A673 (cell line): Measurements from ENCODE around the gene MCUB.

ENCODE experiments used
- EZH2 ChIP-seq: fragments of 200-600 bp; sonication (generic); IDR thresholded peaks from 2 replicates; pipeline ENCODE4 v1.6.1; 2017; ENCODE audit warnings: borderline replicate concordance, low read depth, mild to moderate bottlenecking, mixed read lengths, antibody characterized with exemption, low read length; ENCODE audit not compliant: poor library complexity, severe bottlenecking
- TF ChIP-seq, protein P1 (sequence below): fragments of 300-800, 200-600 bp; sonication (generic); conservative IDR thresholded peaks from 2 replicates; pipeline ENCODE4 v1.5.1; 2017; ENCODE audit warnings: low read depth, mild to moderate bottlenecking, antibody characterized with exemption, low read length, moderate library complexity, mixed read lengths

DNA sequence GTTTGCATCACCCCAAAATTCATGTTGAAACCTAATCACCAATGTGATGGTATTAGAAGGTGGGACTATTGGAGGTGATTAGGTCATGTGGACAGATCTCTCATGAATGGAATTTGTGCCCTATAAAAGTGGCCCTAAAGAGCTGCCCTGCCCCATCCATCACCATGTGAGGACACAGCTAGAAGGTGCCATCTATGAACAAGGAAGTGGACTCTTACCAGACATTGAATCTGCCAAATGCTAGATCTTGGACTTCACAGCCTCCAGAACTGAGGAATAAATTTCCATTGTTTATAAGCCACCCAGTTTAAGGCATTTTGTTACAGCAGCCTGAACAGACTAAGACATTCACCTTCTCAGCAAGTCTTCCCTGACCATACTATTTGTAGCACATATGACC is 162.3 kb downstream of the MCUB start:
- TF ChIP-seq, protein P1, sequence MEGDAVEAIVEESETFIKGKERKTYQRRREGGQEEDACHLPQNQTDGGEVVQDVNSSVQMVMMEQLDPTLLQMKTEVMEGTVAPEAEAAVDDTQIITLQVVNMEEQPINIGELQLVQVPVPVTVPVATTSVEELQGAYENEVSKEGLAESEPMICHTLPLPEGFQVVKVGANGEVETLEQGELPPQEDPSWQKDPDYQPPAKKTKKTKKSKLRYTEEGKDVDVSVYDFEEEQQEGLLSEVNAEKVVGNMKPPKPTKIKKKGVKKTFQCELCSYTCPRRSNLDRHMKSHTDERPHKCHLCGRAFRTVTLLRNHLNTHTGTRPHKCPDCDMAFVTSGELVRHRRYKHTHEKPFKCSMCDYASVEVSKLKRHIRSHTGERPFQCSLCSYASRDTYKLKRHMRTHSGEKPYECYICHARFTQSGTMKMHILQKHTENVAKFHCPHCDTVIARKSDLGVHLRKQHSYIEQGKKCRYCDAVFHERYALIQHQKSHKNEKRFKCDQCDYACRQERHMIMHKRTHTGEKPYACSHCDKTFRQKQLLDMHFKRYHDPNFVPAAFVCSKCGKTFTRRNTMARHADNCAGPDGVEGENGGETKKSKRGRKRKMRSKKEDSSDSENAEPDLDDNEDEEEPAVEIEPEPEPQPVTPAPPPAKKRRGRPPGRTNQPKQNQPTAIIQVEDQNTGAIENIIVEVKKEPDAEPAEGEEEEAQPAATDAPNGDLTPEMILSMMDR: no peak
- no peak for TF ChIP-seq EZH2
